HEK293T (cell line): ENCODE data around the gene NDUFC2.

ENCODE experiments used
- FOXA1 ChIP-seq: fragments of 450-650 bp; IDR thresholded peaks from 2 replicates; pipeline ENCODE4 v1.6.1; 2016; ENCODE audit warnings: mild to moderate bottlenecking
- FOXK2 ChIP-seq: fragments of 450-650 bp; IDR thresholded peaks from 2 replicates; pipeline ENCODE4 v1.6.1; 2016; ENCODE audit warnings: mild to moderate bottlenecking
- HDGF ChIP-seq: fragments of 450-650 bp; IDR thresholded peaks from 2 replicates; pipeline ENCODE4 v1.6.1; 2017; ENCODE audit warnings: antibody characterized with exemption, borderline replicate concordance
- NFRKB ChIP-seq: fragments of 450-650 bp; IDR thresholded peaks from 2 replicates; pipeline ENCODE4 v1.6.1; 2016; ENCODE audit warnings: mild to moderate bottlenecking, moderate library complexity
- SP1 ChIP-seq: fragments of 450-650 bp; IDR thresholded peaks from 2 replicates; pipeline ENCODE4 v1.6.1; 2017
- SUZ12 ChIP-seq: fragments of 450-650 bp; IDR thresholded peaks from 2 replicates; pipeline ENCODE4 v1.6.1; 2016; ENCODE audit warnings: mild to moderate bottlenecking

GRCh38 chr11:78060533-78060932, 19.1 kb downstream of the NDUFC2 start:
- no peak for TF ChIP-seq HDGF
- no peak for TF ChIP-seq NFRKB
- TF ChIP-seq FOXA1: no peak
- TF ChIP-seq SP1: no peak
- no peak for TF ChIP-seq FOXK2
- no peak for TF ChIP-seq SUZ12
